HUES48 (cell line): Measurements from ENCODE around the gene ZDHHC6.

Source experiments
- H3K27ac ChIP-seq: one replicate; pipeline ENCODE4 v1.7.0; 2013; ENCODE audit warnings: low read depth, low read length, inconsistent platforms
- H3K27me3 ChIP-seq: 2 replicates; pipeline ENCODE4 v1.6.1; 2013; ENCODE audit warnings: mild to moderate bottlenecking, low read length; ENCODE audit not compliant: control insufficient read depth, insufficient read depth
- H3K36me3 ChIP-seq: 2 replicates; pipeline ENCODE4 v1.6.1; 2013; ENCODE audit warnings: low read length; ENCODE audit not compliant: control insufficient read depth, insufficient read depth
- H3K4me1 ChIP-seq: 2 replicates; pipeline ENCODE4 v1.6.1; 2013; ENCODE audit warnings: mild to moderate bottlenecking, low read length; ENCODE audit not compliant: control insufficient read depth, insufficient read depth
- H3K4me3 ChIP-seq: 2 replicates; pipeline ENCODE4 v1.5.1; 2013; ENCODE audit warnings: mild to moderate bottlenecking, low read depth, low read length
- H3K9ac ChIP-seq: 2 replicates; pipeline ENCODE4 v1.6.1; 2013; ENCODE audit warnings: mild to moderate bottlenecking, low read depth, low read length, moderate library complexity
- H3K9me3 ChIP-seq: 2 replicates; pipeline ENCODE4 v1.6.1; 2013; ENCODE audit warnings: low read length; ENCODE audit not compliant: control insufficient read depth, insufficient read depth

The ZDHHC6 gene

DNA sequence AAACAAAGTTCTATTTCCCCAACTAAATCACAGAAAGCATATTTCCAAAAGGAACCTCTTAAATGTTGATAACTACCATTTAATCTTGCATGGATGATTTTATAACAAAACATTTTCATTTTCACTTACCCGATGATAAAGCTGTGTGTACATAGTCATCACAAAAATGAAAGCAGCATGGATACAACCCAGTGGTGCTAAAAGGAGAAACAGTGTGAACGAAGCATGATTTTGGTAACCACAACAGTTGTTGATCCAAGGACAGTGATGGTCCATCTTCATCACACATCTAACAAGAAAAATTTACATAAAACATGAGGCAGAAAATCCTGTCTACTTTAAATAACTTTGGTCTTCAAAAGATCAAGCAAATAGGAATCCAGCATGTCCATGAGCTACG, 4.7 kb downstream of the ZDHHC6 start:
- H3K36me3 ChIP-seq: peaks cover 78% of the 10 kb centered on the region
- no peaks in the 10 kb centered on the region for H3K9me3 ChIP-seq
- no peaks in the 10 kb centered on the region for H3K27me3 ChIP-seq
- H3K4me1 ChIP-seq: no peaks in the 10 kb centered on the region
- H3K4me3 ChIP-seq: no peak overlapping the region
- no peak overlapping the region for H3K9ac ChIP-seq
- H3K27ac ChIP-seq: no peak overlapping the region

DNA sequence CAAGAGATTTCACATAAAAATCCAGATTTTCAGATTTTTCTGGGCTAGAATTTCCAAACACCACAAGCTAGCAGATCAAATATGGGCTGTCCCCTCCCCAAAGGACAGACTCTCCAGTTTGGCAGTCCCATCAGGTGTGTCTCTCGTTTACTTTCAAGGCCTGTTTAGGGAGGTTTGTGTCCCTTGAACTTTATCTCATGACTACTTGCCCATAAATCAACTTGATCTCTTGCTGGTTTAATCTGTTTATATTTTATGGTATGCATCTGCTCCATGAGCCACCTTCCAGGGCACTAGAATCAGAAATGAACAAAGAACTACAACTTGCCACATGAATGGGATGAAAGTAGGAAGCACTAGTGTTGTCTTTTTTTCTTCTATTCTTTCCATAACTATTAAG, 5.2 kb downstream of the ZDHHC6 start:
- Histone ChIP-seq H3K27ac (no peak overlapping the region), H3K9me3 (no peaks in the 10 kb centered on the region), H3K36me3 (peaks cover 83% of the 10 kb centered on the region), H3K27me3 (no peaks in the 10 kb centered on the region), H3K9ac (no peak overlapping the region), H3K4me3 (no peak overlapping the region), H3K4me1 (no peaks in the 10 kb centered on the region)

DNA sequence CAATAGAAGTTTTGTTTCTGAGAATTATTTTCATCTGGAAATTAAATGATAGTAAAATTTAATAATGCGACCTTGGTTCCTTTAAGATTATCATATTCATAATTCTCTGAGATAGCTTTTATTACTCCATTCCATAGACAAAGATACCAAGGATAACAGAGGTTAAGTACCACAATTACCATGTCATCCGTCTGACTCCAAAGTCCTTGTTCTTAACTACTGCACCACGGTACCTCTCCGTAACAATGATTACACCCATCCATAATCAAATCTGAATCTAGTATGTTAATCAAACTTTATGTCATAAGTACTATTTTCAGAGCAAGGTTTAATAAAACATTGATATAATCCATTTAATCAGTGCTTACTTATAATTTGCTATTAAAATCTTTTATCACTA, 8.4 kb downstream of the ZDHHC6 start:
- H3K36me3 ChIP-seq: peaks cover 89% of the 10 kb centered on the region
- H3K9ac ChIP-seq: no peak overlapping the region
- no peaks in the 10 kb centered on the region for H3K9me3 ChIP-seq
- no peaks in the 10 kb centered on the region for H3K27me3 ChIP-seq
- no peaks in the 10 kb centered on the region for H3K4me1 ChIP-seq
- H3K27ac ChIP-seq: no peak overlapping the region
- H3K4me3 ChIP-seq: no peak overlapping the region

GRCh38 chr10:112434988-112435619, 11.6 kb downstream of the ZDHHC6 start:
- Histone ChIP-seq H3K9me3 (no peaks in the 10 kb centered on the region), H3K36me3 (peaks cover 90% of the 10 kb centered on the region), H3K27me3 (no peaks in the 10 kb centered on the region), H3K9ac (no peak overlapping the region), H3K4me3 (no peak overlapping the region), H3K4me1 (no peaks in the 10 kb centered on the region), H3K27ac (no peak overlapping the region)

DNA sequence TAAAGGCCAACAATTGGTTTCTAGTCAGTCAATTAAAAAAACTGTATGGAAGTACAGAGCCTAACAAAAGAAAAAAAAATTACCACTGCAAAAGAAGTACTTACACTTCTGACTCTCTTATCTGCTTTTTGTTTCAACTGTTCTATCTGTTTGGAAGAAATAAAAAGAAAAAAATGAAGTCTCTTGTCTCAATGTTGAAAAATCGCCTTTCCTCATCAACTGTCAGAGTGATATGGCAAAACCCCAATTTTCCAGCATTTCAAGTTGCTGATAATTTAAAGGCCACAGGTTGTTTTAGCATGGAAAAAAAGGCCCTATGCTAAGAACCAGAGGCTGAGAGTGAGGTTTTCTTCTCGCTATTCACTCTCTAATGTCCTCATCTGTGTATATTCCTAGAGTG, 13.6 kb downstream of the ZDHHC6 start:
- no peaks in the 10 kb centered on the region for H3K9me3 ChIP-seq
- H3K4me1 ChIP-seq: no peaks in the 10 kb centered on the region
- H3K27ac ChIP-seq: no peak overlapping the region
- H3K9ac ChIP-seq: no peak overlapping the region
- no peak overlapping the region for H3K4me3 ChIP-seq
- H3K27me3 ChIP-seq: no peaks in the 10 kb centered on the region
- H3K36me3 ChIP-seq: peaks cover 81% of the 10 kb centered on the region

DNA sequence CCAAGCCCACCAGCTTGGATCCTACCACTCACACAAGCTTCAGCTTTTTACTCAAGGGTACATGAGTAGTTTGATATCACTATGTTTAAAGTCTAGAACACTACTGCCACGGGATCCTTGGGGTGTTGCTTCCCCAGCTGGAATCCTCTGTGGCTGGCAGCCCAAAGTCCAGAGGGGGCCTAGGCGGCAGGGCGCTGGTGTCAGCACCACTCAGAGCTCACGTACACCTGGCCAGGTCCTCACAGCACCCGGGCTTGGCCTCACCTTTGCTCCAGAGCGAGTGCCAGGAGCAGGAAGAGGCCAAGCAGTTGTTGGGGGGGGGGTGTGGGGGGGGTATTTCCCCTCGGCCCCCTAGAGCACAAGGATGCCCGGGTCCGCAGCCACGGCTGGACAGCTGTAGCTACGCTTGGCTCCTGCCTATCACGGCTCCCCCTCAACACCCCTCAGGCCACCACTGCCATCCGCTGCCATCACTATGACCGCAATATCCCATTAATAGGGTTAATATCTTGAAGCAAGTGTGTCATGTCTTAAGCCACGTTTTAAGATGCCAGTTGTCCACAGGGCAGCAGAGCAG, 17.0 kb downstream of the ZDHHC6 start:
- Histone ChIP-seq H3K27me3 (no peaks in the 10 kb centered on the region), H3K9me3 (no peaks in the 10 kb centered on the region), H3K36me3 (peaks cover 55% of the 10 kb centered on the region), H3K4me1 (no peaks in the 10 kb centered on the region), H3K27ac (no peak overlapping the region), H3K9ac (no peak overlapping the region), H3K4me3 (no peak overlapping the region)

DNA sequence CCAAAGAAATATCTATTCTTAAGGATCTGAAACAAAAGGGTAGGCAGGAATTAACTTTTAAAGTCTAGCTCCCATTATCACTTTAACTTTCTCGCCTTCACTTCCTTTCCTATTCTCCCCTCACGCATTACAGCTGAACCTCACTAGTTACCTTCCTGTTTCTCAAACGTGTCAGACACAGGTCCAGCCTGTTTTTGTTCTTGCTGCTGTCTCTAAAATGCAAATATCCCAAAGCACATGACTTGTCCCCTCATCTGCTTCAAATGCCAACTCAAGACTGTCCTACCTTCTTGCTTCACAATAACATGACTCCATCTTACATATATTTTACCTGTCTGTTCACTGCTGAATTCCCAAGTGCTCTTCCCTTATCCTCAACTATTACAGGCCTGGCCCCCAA, 17.6 kb downstream of the ZDHHC6 start:
- Histone ChIP-seq H3K9ac (no peak overlapping the region), H3K9me3 (no peaks in the 10 kb centered on the region), H3K27ac (no peak overlapping the region), H3K27me3 (no peaks in the 10 kb centered on the region), H3K4me3 (no peak overlapping the region), H3K36me3 (peaks cover 49% of the 10 kb centered on the region), H3K4me1 (no peaks in the 10 kb centered on the region)

DNA sequence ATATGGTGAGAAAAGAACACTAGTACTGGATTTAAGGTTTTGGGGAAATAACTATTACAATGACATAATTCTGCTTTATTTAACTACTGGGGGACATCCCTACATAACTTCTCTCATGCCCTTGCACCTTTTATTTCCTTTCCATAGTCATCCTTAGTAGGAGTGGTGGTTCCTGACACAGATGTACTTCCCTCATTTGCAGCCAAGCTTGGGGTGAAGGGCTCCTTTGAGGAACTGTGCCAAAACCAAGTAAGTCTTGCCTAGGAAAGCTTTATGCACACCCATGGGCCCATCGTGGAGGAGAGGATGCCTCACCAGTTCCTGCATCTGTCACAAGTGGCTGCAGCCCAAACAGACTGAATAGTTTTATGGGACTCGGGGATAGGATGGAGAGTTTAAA, 20.6 kb downstream of the ZDHHC6 start:
- H3K27me3 ChIP-seq: no peaks in the 10 kb centered on the region
- no peaks in the 10 kb centered on the region for H3K4me1 ChIP-seq
- no peak overlapping the region for H3K27ac ChIP-seq
- H3K9ac ChIP-seq: no peak overlapping the region
- no peaks in the 10 kb centered on the region for H3K9me3 ChIP-seq
- no peak overlapping the region for H3K4me3 ChIP-seq
- peaks cover 21% of the 10 kb centered on the region for H3K36me3 ChIP-seq

GRCh38 chr10:112424651-112425050, 22.1 kb downstream of the ZDHHC6 start:
- Histone ChIP-seq H3K9me3 (no peaks in the 10 kb centered on the region), H3K4me1 (no peaks in the 10 kb centered on the region), H3K27me3 (no peaks in the 10 kb centered on the region), H3K9ac (no peak overlapping the region), H3K36me3 (0 out of 2 replicates have a peak, but pooled peaks cover 8% of the 10 kb centered on the region), H3K4me3 (no peak overlapping the region), H3K27ac (no peak overlapping the region)

DNA sequence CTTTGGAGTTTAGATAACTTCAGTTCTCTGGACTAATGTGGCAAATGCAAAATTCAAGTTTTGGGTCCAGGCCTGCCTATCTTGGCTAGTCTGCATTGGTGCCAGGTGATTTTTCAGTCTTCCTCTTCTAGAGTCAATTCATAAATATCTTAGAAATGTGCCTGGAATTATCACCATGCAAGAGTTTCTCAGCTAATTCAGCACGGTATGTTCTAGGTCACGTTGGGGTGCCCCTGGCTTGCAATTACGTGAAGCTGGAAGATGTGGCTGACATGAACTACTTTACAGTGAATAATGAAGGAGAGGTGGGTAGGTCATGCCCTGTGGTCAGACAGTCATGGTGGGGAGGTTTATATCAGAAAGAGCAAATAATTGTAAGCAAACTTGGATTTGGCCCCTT, 25.0 kb downstream of the ZDHHC6 start:
- Histone ChIP-seq H3K27me3 (no peaks in the 10 kb centered on the region), H3K9ac (no peak overlapping the region), H3K4me3 (no peak overlapping the region), H3K4me1 (no peaks in the 10 kb centered on the region), H3K27ac (no peak overlapping the region), H3K36me3 (no peaks in the 10 kb centered on the region), H3K9me3 (no peaks in the 10 kb centered on the region)

GRCh38 chr10:112412696-112413095, 34.0 kb downstream of the ZDHHC6 start:
- no peaks in the 10 kb centered on the region for H3K4me1 ChIP-seq
- no peak overlapping the region for H3K9ac ChIP-seq
- H3K4me3 ChIP-seq: no peak overlapping the region
- no peaks in the 10 kb centered on the region for H3K36me3 ChIP-seq
- H3K9me3 ChIP-seq: no peaks in the 10 kb centered on the region
- no peak overlapping the region for H3K27ac ChIP-seq
- H3K27me3 ChIP-seq: no peaks in the 10 kb centered on the region
